Thoracic aorta (tissue), 2 donors: ENCODE data around the gene KANSL3. TPM values are rescaled to one million over a fixed set of nuclear protein-coding genes. Genes with fewer than 3 reads are reported as not detected.

Experiments
- ATAC-seq: fragments of 150-250 bp; one replicate; pipeline ENCODE4 v1.8.0; 2017; ENCODE audit warnings: low read depth; ENCODE audit not compliant: insufficient number of reproducible peaks, low FRiP score
- DNase-seq: peaks from one replicate; pipeline ENCODE4 v3.0.0-alpha.2; 2020; ENCODE audit warnings: low spot score
- H3K27ac ChIP-seq, 2 donors: fragments of 200-600 bp; sonication (generic); 1 replicate in 1 of 2; 2 replicates in 1 of 2; pipeline ENCODE4 v1.5.1; 2016; ENCODE audit warnings: mild to moderate bottlenecking in 2 of 2, moderate library complexity in 2 of 2
- H3K27me3 ChIP-seq: fragments of 200-600 bp; sonication (generic); replicated peaks from 2 replicates; pipeline ENCODE4 v1.6.0; 2016; ENCODE audit warnings: mild to moderate bottlenecking; ENCODE audit not compliant: insufficient read depth
- H3K36me3 ChIP-seq: fragments of 200-600 bp; sonication (generic); one replicate; pipeline ENCODE4 v1.5.1; 2016
- H3K4me1 ChIP-seq, 2 donors: fragments of 200-600 bp; sonication (generic); 1 replicate in 1 of 2; 2 replicates in 1 of 2; pipeline versions ENCODE4 v1.5.1 to v1.6.0; 2016; ENCODE audit warnings: low read depth in 2 of 2, mild to moderate bottlenecking in 1 of 2; ENCODE audit not compliant: control insufficient read depth in 1 of 2
- H3K4me3 ChIP-seq: fragments of 200-600 bp; sonication (generic); 2 replicates; pipeline ENCODE4 v1.5.1; 2016; ENCODE audit warnings: mild to moderate bottlenecking
- H3K9me3 ChIP-seq: fragments of 200-600 bp; sonication (generic); 2 replicates; pipeline ENCODE4 v1.5.1; 2016
- total RNA-seq, 2 donors: library from RNA; depleted of rRNA; stranded (reverse); fragments of >200 nt; gene quantifications; one replicate each; pipeline versions ENCODE4 v1.1.0 to v1.2.3, GENCODE V29; 2016
- TF ChIP-seq, protein P1 (sequence below): fragments of 200-600 bp; sonication (generic); IDR thresholded peaks from one replicate; pipeline ENCODE4 v1.5.1; 2019; ENCODE audit warnings: antibody characterized with exemption

KANSL3 gene
- 10 to 100 TPM; 60.2 to 73.4 TPM for total RNA-seq

DNA sequence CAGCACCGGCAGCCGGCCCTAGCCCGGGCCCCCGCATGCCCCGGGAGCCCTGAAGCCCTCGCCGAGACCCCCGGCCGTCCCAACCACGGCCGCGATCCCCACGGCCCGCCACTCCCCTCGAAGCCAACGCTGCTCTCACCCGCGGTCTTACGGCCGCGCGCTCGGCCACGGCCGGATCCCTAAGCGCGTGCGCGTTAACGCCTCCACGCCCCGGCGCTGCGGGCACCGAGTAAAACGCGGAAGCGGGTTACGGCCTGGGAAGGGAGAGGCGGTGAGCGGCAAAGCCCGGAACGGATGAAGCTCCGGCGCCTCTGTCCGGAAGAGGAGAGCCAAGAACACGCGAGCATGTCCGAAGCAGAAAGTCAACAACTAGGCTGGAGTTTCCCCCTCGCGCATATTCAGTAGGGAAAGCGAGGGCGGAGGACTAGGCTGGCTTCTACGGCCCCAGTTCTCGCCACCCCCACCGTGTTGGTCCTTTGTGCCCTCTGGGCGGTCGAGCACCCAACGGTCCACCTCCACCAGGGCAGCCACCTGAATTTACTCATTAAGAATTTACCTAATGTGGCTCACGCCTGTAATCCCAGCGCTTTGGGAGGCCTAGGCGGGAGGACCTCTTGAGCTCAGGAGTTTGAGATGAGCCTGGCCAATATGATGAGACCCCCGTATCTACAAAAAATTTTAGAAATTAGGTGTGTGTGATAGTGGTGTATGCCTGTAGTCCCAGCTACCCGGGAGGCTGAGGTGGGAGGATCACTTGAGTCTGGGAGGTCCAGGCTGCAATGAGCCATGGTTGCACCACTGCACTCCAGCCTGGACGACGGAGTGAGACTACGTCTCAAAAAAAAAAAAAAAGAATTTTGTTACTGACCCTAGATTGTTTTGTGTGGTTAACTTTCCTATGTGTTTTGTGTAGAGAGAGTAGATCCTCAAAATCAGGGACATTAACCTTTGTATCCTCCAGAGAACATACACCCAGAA, at the start of gene KANSL3:
KANSL3 (minus strand) TSS at position 169 of the 978 bp plus-strand sequence. CDS start 1,177 bp downstream, outside the sequence.
- peak within 1 kb of the TSS; percentile 84 to 95 for H3K27ac ChIP-seq
- H3K36me3 ChIP-seq: no peaks in the 10 kb centered on the region
- H3K27me3 ChIP-seq: no peaks in the 10 kb centered on the region
- peak within 1 kb of the TSS; percentile 74 for H3K4me3 ChIP-seq
- H3K9me3 ChIP-seq: no peaks in the 10 kb centered on the region
- peaks cover 17 to 37% of the 10 kb centered on the region in 2 donors for H3K4me1 ChIP-seq
- peak; percentile 40 for DNase-seq
- TF ChIP-seq, protein P1, sequence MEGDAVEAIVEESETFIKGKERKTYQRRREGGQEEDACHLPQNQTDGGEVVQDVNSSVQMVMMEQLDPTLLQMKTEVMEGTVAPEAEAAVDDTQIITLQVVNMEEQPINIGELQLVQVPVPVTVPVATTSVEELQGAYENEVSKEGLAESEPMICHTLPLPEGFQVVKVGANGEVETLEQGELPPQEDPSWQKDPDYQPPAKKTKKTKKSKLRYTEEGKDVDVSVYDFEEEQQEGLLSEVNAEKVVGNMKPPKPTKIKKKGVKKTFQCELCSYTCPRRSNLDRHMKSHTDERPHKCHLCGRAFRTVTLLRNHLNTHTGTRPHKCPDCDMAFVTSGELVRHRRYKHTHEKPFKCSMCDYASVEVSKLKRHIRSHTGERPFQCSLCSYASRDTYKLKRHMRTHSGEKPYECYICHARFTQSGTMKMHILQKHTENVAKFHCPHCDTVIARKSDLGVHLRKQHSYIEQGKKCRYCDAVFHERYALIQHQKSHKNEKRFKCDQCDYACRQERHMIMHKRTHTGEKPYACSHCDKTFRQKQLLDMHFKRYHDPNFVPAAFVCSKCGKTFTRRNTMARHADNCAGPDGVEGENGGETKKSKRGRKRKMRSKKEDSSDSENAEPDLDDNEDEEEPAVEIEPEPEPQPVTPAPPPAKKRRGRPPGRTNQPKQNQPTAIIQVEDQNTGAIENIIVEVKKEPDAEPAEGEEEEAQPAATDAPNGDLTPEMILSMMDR: no peak
- ATAC-seq: peak; percentile 69

DNA sequence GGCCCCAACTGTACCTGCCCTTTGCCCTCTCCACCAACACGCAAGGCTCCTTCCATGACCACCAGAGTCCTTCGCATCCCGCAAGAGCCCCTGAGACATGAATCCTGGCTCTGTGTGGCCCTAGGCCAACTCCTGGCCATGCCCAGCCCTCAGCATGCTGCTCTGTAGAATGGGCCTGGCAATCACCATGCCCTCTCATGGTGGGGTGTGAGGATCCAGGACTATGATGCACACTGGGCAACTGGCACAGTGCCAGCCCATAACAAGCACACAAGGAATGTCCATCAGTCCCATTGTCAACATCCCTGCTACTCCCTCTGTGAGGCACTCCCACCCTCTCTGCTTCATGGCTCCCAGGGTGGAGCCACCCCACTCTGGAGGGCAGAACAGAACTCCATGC, 49.2 kb upstream of the KANSL3 start:
- no peaks in the 10 kb centered on the region for H3K9me3 ChIP-seq
- H3K4me3 ChIP-seq: no peak overlapping the region
- DNase-seq (no peak), ATAC-seq (no peak)
- no peaks in the 10 kb centered on the region for H3K36me3 ChIP-seq
- TF ChIP-seq, protein P1: no peak
- peaks cover 0 to 8% of the 10 kb centered on the region in 2 donors for H3K4me1 ChIP-seq
- H3K27me3 ChIP-seq: no peaks in the 10 kb centered on the region
- H3K27ac ChIP-seq: no peak overlapping the region

DNA sequence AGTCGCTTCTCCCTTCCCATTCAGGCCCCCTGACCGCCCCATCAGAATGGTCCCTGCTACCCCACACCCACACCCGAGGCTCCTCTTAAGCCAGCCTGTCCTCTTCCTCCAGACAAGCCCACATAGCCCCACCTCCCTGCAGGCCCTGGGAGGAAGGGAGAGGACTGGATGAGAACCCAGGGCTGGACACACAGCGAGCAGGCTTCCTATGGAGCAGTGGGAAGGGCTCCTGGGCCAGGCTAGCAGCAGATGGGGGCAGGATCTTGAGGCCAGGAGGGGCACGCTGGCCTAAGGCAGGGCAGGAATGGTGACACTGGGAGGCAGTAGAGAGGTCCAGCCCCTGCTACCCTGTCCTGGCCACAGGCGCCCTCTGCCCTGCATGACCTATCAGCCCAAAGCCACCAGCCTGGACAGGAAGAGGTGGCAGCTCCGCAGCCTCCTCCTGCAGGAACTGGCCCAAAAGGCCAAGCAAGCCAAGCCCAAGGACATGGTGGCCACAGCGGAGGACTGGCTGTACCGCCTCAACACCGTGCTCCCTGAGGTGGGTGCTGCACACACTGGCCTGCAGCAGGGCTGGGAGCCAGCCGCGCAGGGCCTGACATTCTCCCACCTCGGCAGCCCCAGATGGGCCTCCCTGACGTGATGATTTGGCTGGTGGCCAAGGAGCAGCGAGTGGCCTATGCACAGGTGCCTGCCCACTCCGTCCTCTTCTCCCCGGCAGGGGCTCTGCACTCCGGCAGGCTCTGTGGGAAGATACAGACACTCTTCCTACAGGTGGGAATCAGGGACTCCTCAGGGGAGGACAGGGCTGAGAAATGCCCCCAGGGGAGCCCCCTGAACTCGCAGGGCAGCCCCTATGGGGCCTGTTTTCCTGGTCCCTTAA, 47.7 kb upstream of the KANSL3 start:
- Histone ChIP-seq H3K27ac (no peak overlapping the region), H3K36me3 (no peaks in the 10 kb centered on the region), H3K27me3 (no peaks in the 10 kb centered on the region), H3K9me3 (no peaks in the 10 kb centered on the region), H3K4me3 (no peak overlapping the region), H3K4me1 (peaks cover under 1 to 8% of the 10 kb centered on the region in 2 donors)
- ATAC-seq: no peak
- TF ChIP-seq, protein P1: no peak
- no peak for DNase-seq

DNA sequence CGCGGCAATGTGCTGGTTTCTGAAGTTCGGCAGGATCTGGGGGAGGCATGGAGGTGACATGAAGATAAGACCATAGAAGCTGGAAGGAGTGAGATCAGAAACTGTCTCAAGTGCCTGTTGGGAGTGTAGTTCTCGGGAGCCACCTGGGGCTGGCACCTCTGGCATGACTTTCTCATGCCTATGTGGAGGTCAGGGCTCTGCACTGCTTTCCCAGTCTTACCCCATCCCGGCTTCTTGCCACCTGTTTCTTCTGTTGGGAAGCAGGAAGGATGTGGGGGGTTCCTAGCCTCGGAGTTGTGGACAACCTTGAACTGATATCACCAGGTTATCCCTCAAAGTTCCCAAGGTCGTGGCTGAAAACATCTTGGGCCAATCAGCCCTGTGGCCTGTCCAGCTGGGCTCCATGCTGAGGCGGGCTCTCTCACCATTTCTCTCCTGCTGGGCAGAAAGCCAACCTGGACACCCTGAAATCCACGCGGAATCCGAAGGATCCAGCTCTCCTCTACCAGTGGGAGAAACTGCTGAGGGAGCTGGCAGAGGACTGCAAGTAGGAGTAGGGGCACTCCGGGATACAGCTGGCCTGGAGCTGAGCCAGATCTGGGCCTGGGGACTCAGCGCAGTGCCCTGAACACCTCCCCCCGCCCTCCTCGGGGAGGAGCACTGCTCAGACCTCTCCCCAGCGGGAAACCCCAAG, 46.9 kb upstream of the KANSL3 start:
- H3K4me1 ChIP-seq: peaks cover 7 to 15% of the 10 kb centered on the region in 2 donors
- H3K27ac ChIP-seq: no peak overlapping the region
- DNase-seq (no peak), ATAC-seq (no peak)
- no peaks in the 10 kb centered on the region for H3K36me3 ChIP-seq
- H3K27me3 ChIP-seq: no peaks in the 10 kb centered on the region
- no peaks in the 10 kb centered on the region for H3K9me3 ChIP-seq
- H3K4me3 ChIP-seq: no peak overlapping the region
- TF ChIP-seq, protein P1: no peak
